GM19452 (cell line): ENCODE measurements around the gene ZNF544.
A peak's percentile ranks its signal among the peaks of the same experiment; 100 is the strongest.

Experiments used
- ATAC-seq: cut with Tn5 transposase; IDR thresholded peaks from one replicate; pipeline ENCODE4 v1.9.1; 2021; ENCODE audit not compliant: unreplicated experiment

Gene ZNF544

GRCh38 chr19:58228585-58229254 is at the start of gene ZNF544:
Gene ZNF544, plus strand, starts transcription at chr19:58228914. Its CDS starts 15,110 bp downstream, at chr19:58244024.
- peak; percentile 88 for ATAC-seq

GRCh38 chr19:58181902-58182576 is 46.7 kb upstream of the ZNF544 start:
- no peak for ATAC-seq

- no peak for ATAC-seq
These were observed 46.1 kb upstream of the ZNF544 start for GRCh38 chr19:58182577-58182988.

DNA sequence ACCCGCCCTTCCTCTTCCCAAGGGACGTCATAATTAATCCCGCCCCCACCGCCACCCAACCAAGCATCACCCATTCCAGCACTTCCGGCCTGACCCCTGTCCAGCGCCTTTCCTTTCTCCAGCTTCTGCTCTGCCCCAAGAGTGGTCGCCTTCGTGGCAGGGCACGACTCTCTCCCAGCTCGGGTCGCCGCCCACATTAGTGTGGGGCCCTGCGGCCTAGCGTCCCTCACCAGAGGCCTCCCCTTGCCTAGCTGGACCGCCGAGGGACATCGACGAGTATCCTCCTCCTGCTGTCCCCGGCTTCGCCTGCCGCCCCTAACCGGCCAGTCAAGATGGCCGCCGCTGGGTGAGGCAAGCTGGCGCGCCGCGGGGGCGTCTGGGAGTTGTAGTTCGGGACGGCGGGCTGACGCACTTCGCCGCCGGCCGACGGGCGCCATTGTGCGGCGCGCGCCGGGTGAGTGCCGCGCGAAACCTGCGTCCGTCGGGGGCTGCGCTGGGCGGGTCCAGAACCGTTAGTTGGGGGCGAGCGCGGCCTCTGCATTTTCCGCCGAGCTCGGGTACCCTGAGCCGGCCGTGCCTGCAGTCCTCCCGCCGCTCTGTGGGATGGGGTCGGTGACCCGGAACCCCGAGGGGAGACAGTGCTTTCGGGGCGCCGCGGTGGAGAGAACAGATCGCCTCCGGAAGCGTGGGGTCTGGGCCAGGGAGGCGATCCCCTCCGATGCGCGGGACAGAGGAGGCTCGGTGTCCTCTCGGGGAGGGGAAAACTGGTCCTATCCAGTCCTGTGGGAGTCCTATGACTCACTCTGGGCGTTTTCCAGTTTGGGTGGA is 45.5 kb upstream of the ZNF544 start, which contains the start of gene ZNF274:
TSS of gene ZNF274 (plus strand) at position 73 of the 828 bp plus-strand sequence. CDS start 905 bp downstream, outside the sequence.
- peak; percentile 93 for ATAC-seq

DNA sequence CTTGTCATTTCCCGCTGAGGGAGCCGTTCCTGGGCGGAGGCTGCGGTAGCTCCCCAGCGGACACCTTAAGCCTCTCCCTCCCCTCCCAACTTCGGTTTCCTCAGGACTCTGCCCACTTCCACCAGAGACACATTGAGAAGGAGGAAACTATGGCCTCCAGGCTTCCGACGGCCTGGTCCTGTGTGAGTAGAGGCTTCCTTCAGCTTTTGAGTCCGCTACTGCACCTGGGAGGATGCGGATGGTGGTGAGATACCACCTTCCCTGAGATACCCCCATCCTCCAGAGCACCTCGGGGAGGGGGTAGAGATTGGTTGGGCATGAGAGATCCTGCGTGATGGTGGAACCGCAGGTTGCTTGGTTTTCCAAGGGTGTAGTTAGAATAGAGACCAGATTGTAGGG is 44.9 kb upstream of the ZNF544 start:
- no peak for ATAC-seq

GRCh38 chr19:58196901-58197616 is 31.7 kb upstream of the ZNF544 start:
- no peak for ATAC-seq

DNA sequence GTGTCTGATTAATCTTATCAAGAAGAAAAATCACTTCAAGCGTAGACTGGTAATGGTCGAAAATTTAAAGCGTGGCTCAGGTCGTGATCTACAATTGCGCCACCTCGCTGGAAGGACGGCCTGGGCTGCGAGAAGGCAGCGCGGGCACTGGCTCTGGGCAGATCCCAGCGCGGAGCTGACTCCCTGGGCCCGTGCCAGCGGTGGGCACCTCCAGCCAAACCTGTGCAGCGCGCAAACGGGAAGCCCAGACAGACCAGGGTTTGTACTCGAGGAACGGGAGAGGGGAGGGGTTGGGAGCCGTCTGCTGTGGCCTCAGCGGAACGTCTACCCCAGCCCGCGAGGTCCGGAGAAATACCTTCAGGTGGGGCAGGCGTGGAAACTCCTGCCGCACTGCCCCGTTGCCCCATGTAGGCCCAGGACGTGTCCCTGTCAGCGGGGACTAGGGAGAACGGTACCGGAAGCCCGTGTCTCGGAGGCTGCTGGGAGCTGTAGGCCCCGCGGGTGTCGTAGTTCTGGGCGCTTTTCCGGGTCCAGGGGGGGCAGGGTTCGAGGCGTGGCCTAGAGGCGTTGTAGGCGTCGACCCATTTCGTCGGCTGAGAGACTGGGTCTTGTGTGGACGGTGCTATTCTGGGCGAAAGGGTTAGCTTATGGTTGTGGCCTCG is 24.8 kb upstream of the ZNF544 start:
- no peak for ATAC-seq

DNA sequence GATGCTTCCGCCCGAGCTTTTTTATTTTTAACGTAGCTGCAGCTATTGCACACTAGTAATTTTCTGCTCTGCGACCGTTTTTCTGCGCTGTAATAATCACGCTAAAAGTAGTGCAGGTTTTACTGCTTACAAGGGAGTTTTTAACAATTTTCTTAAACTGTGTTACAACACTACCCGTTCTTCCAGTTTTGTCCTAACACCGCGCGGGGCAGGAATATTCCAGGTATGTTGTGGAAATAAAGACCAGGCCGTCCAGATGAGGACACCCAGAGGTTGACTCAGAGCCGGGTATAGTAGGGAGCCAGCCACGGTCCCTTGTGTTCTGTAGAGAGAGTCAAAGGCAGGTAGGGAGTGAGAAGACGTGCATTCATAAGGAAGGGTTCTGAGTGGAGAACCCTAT is 24.1 kb upstream of the ZNF544 start:
- no peak for ATAC-seq

- no peak for ATAC-seq
These were observed 19.1 kb upstream of the ZNF544 start for GRCh38 chr19:58209577-58209976.

- no peak for ATAC-seq
These were observed 16.2 kb upstream of the ZNF544 start for GRCh38 chr19:58212336-58213074.

GRCh38 chr19:58213075-58213369 is 15.7 kb upstream of the ZNF544 start:
- ATAC-seq: no peak

GRCh38 chr19:58217069-58217481 is 11.6 kb upstream of the ZNF544 start:
- ATAC-seq: no peak

DNA sequence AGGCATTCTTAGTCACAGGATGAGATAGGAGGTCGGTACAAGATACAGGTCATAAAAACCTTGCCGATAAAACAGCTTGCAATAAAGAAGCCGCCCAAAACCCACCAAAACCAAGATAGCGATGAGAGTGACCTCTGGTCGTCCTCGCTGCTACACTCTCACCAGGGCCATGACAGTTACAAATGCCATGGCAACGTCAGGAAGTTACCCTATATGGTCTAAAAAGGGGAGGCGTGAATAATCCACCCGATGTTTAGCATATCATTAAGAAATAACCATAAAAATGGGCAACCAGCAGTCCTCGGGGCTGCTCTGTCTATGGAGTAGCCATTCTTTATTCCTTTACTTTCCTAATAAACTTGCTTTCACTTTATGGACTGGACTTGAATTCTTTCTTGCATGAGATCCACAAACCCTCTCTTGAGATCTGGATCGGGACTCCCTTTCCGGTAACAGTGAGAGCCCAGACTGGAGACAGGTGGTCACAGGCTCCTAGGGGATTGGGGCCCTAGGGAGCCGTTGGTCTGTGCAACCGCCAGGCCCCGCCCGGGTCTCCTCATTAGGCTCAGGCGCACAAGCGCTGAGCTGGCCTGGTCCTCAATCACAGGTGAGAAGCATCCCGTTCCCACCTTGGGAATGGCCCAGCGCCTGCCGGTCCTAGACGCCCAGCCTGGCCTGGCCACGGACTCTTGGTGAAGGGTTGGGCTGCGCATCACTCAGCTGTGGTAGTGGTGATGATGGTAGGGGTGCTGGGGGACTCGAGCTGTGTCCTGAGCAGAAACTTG is 10.9 kb upstream of the ZNF544 start:
- ATAC-seq: no peak

DNA sequence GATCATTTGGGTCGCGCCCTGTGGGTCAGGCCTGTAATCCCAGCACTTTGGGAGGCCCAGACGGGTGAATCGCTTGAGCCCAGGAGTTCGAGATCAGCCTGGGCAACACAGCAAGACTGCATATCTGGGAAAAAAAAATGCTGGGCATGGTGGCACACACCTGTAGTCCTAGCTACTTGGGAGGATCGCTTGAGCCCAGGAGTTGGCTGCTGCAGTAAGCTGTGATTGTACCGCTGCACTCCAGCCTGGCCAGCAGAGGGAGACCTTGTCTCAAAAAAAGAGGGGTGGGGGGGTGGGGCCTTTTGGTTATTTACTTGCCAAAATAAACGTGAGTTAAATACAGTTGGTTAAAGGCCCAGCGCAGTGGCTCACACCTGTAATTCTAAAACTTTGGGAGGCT is 9.8 kb upstream of the ZNF544 start:
- ATAC-seq: no peak

DNA sequence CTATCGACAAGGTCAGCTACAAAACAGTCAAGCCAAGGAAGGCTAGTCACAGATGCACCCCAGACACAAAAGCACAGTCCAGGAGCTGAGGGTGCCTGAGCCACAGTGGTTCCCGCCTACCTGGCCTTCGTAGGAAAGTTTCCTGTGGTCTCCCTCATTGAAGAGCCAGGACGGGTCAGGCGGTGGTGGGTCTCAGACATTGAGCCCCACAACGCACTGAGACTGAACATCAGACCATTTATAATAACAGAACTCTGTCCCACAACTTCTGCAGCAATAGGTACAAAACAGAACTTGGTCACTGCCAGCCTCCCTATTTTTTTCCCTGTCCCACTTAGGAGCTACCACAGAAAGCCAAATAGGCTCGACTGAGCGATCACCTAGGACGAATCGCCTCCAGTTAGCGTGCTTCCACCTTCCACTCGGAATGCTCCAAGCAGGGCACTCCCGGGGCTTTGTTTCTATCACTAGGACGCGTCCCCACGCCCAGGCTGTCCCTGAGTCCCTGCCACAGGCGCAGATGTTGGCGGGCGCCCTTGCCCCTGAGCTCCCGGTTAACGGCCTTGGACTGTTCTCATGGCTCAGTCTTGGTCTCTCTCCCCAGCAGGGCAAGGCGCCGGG is 640 bp upstream of the ZNF544 start:
- no peak for ATAC-seq

DNA sequence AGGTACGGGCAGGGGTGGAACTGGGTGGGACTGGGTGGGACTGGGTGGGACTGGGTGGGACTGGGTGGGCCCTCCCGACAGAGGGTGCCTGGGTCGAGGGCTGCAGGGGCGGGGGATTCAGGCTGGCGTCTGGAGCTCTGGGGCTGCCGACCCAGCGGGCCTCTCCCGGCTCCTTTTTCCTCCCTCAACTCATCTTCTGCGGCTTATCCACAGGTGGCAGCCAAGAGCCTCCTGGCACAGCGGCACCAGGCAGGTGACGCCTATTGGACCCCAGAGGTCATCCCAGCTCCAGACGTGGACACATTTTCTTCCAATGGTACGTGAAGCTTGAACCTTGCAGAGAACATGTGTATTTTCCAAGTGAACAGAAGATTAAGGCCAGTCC is 533 bp downstream of the ZNF544 start:
- no peak for ATAC-seq

DNA sequence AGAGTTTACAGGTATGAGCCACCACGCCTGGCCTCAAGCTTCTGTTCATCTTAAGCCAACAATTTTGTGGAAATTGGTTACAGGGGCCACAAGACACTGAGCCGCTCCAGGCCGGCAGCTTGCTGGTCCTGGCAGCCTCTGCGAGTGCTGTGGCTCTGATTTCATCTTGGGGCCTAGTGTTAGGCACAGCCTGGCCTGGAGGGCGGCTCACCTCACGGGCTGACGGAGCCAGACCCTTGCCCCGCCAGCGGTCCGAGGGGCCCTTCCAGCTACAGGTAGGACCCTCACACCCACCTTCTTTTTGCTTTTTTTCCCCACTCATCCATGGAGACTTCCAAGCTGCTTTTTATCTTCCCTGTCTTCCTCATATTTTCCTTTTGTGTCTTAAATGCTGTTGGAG is 8.6 kb downstream of the ZNF544 start:
- no peak for ATAC-seq

GRCh38 chr19:58243351-58243750 is 14.6 kb downstream of the ZNF544 start:
- ATAC-seq: no peak

- ATAC-seq: no peak
These were observed 20.2 kb downstream of the ZNF544 start for GRCh38 chr19:58248886-58249285.
